GM12801 (cell line): ENCODE data around the gene P2RY8.

Experiments used
- CTCF ChIP-seq: IDR thresholded peaks from one replicate; pipeline ENCODE4 v1.5.1; 2011; ENCODE audit warnings: control low read depth; ENCODE audit not compliant: insufficient read length; ENCODE audit errors: extremely low read depth

The P2RY8 gene

GRCh38 chrX:1449036-1449822 lies 87.8 kb downstream of the P2RY8 start:
- no peak for TF ChIP-seq CTCF

- no peak for TF ChIP-seq CTCF
Measured at GRCh38 chrX:1444561-1445500, 92.2 kb downstream of the P2RY8 start.

GRCh38 chrX:1443496-1444075 lies 93.4 kb downstream of the P2RY8 start:
- no peak for TF ChIP-seq CTCF

GRCh38 chrX:1442724-1443367 lies 94.1 kb downstream of the P2RY8 start:
- TF ChIP-seq CTCF: no peak

- TF ChIP-seq CTCF: no peak
Measured at GRCh38 chrX:1442016-1442665, 94.8 kb downstream of the P2RY8 start.

GRCh38 chrX:1440506-1440905 lies 96.5 kb downstream of the P2RY8 start:
- no peak for TF ChIP-seq CTCF
